ENCODE results near the gene TAGAP. TPM values are rescaled to one million over a fixed set of nuclear protein-coding genes. Genes with fewer than 3 reads are reported as not detected.

The TAGAP gene
- total and polyA plus RNA-seq, 2 donors (not counting 1 experiment from before 2014, with no cell fraction given) = 167 to 242 TPM

- peak overlapping the region; percentile 76 for H3K4me3 Mint-ChIP-seq
- Histone ChIP-seq H2AFZ (ENCODE audit: insufficient read depth, low read depth, low read length, poor library complexity, severe bottlenecking) (peak overlapping the region; percentile 6), H4K20me1 (ENCODE audit: control insufficient read depth, insufficient read depth, low read length, poor library complexity, severe bottlenecking) (no peaks in the 10 kb centered on the region), H3K36me3 (replicated peaks in 1 of 2; ENCODE audit: control extremely low read depth in 1 of 2, control insufficient read depth in 1 of 2, extremely low read depth in 1 of 2, insufficient read depth in 2 of 2, low read length in 1 of 2) (no peaks in the 10 kb centered on the region), H3K4me2 (replicated peaks; ENCODE audit: low read depth, low read length, poor library complexity, severe bottlenecking) (peak overlapping the region; percentile 68), H3K27me3 (replicated peaks in 1 of 4; ENCODE audit: control extremely low read depth in 1 of 4, control insufficient read depth in 3 of 4, insufficient read depth in 4 of 4, low read length in 3 of 4) (no peaks in the 10 kb centered on the region), H3K4me1 (ENCODE audit: control insufficient read depth in 2 of 2, insufficient read depth in 2 of 2, low read length in 2 of 2) (peaks cover 36 to 38% of the 10 kb centered on the region in 2 donors), H3K9me3 (ENCODE audit: control extremely low read depth in 1 of 3, control insufficient read depth in 2 of 3, insufficient read depth in 1 of 3, low read length in 2 of 3) (no peaks in the 10 kb centered on the region), H3K4me3 (ENCODE audit: control extremely low read depth in 1 of 5, extremely low read depth in 1 of 5, insufficient read depth in 1 of 5, low read depth in 2 of 5, low read length in 4 of 5) (peak overlapping the region in 2 of 5 experiments; percentile 16 to 26), H3K79me2 (ENCODE audit: control insufficient read depth, insufficient read depth, low read length) (no peaks in the 10 kb centered on the region), H3K27ac (ENCODE audit: low read length in 2 of 2) (peak overlapping the region; percentile 39 to 81), H3K9ac (ENCODE audit: low read length) (peak overlapping the region; percentile 30)
- peak overlapping the region; percentile 95 for H3K27ac Mint-ChIP-seq
- H3K9me3 Mint-ChIP-seq (ENCODE audit: insufficient read depth) = no peaks in the 10 kb centered on the region
- WGBS (ENCODE audit: insufficient coverage) = 0% methylated on average over 1 of the region's 4 CpGs
- DNase-seq (peak; percentile 47), ATAC-seq (ENCODE audit: low read depth) (peak; percentile 80)
- CTCF ChIA-PET = interaction anchor here (0.7 to 3.6 kb wide), 14 partner anchors 10 to 72 kb away, joined by 3 to 23 read pairs (median 6); no protein-coding TSS in a partner anchor
- peaks cover 55% of the 10 kb centered on the region for H3K4me1 Mint-ChIP-seq
- H3K27me3 Mint-ChIP-seq = no peaks in the 10 kb centered on the region
- intact Hi-C loops (cut with micrococcal nuclease) = loop anchor here (1.0 kb wide), 3 partner anchors 14 to 35 kb away; no protein-coding TSS in a partner anchor
- TF ChIP-seq EZH2 (IDR thresholded peaks at IDR 0.05; ENCODE audit: borderline replicate concordance, insufficient read depth, low read depth, low read length, poor library complexity, severe bottlenecking) (no peak), CTCF (IDR thresholded peaks at IDR 0.05) (no peak)
- POLR2A ChIA-PET = interaction anchor here (0.5 to 1.8 kb wide), 10 partner anchors 14 to 436 kb away, joined by 3 to 15 read pairs (median 4); partner anchors contain the start of genes DYNLT1 and TAGAP
Measured at GRCh38 chr6:159080217-159080976, 35.6 kb upstream of the TAGAP start.

GRCh38 chr6:159079367-159079766, 34.6 kb upstream of the TAGAP start:
- no peak for ATAC-seq (ENCODE audit: low read depth)
- no peak for TF ChIP-seq EZH2 (IDR thresholded peaks at IDR 0.05; ENCODE audit: borderline replicate concordance, insufficient read depth, low read depth, low read length, poor library complexity, severe bottlenecking)
- no peak for TF ChIP-seq CTCF (IDR thresholded peaks at IDR 0.05)
- DNase-seq = no peak
- Mint-ChIP-seq H3K27me3 (no peaks in the 10 kb centered on the region), H3K4me1 (peaks cover 55% of the 10 kb centered on the region), H3K27ac (no peak overlapping the region), H3K9me3 (ENCODE audit: insufficient read depth) (no peaks in the 10 kb centered on the region), H3K4me3 (no peak overlapping the region)
- Histone ChIP-seq H2AFZ (ENCODE audit: insufficient read depth, low read depth, low read length, poor library complexity, severe bottlenecking) (no peak overlapping the region), H3K27me3 (replicated peaks in 1 of 4; ENCODE audit: control extremely low read depth in 1 of 4, control insufficient read depth in 3 of 4, insufficient read depth in 4 of 4, low read length in 3 of 4) (no peaks in the 10 kb centered on the region), H4K20me1 (ENCODE audit: control insufficient read depth, insufficient read depth, low read length, poor library complexity, severe bottlenecking) (no peaks in the 10 kb centered on the region), H3K79me2 (ENCODE audit: control insufficient read depth, insufficient read depth, low read length) (no peaks in the 10 kb centered on the region), H3K36me3 (replicated peaks in 1 of 2; ENCODE audit: control extremely low read depth in 1 of 2, control insufficient read depth in 1 of 2, extremely low read depth in 1 of 2, insufficient read depth in 2 of 2, low read length in 1 of 2) (no peaks in the 10 kb centered on the region), H3K27ac (ENCODE audit: low read length in 2 of 2) (no peak overlapping the region), H3K4me2 (replicated peaks; ENCODE audit: low read depth, low read length, poor library complexity, severe bottlenecking) (peak overlapping the region; percentile 68), H3K4me3 (ENCODE audit: control extremely low read depth in 1 of 5, extremely low read depth in 1 of 5, insufficient read depth in 1 of 5, low read depth in 2 of 5, low read length in 4 of 5) (no peak overlapping the region), H3K9me3 (ENCODE audit: control extremely low read depth in 1 of 3, control insufficient read depth in 2 of 3, insufficient read depth in 1 of 3, low read length in 2 of 3) (no peaks in the 10 kb centered on the region), H3K4me1 (ENCODE audit: control insufficient read depth in 2 of 2, insufficient read depth in 2 of 2, low read length in 2 of 2) (peaks cover 38 to 41% of the 10 kb centered on the region in 2 donors), H3K9ac (ENCODE audit: low read length) (no peak overlapping the region)
- WGBS (ENCODE audit: insufficient coverage) = no CpG with 5 or more reads among the region's 3 CpGs
- ChIA-PET POLR2A (interaction anchor here (0.5 to 1.8 kb wide), 8 partner anchors 14 to 435 kb away, joined by 3 to 15 read pairs (median 4); partner anchors contain the start of genes DYNLT1 and TAGAP), CTCF (interaction anchor here (0.9 to 3.6 kb wide), 10 partner anchors 15 to 70 kb away, joined by 4 to 23 read pairs (median 8); no protein-coding TSS in a partner anchor)
- intact Hi-C loops (cut with micrococcal nuclease) = no loop called here
